GM19351 (cell line): ENCODE data around the gene IRF9.
"Not testable (repeated sequence)": the region's sequence is repeated elsewhere in the genome, so short reads cannot be mapped to it uniquely, and the experiment has no call there.

Experiments
- ATAC-seq: cut with Tn5 transposase; IDR thresholded peaks from one replicate; pipeline ENCODE4 v1.9.1; 2021; ENCODE audit warnings: mild to moderate bottlenecking, moderate library complexity; ENCODE audit not compliant: unreplicated experiment

IRF9 gene

GRCh38 chr14:24188251-24189058 lies 27.4 kb downstream of the IRF9 start, which contains the start of gene IPO4:
IPO4 (minus strand) TSS chr14:24188816; CDS start chr14:24188787, 29 bp downstream.
- peak; percentile 95 for ATAC-seq

GRCh38 chr14:24189059-24189375 lies 28.0 kb downstream of the IRF9 start:
- no peak for ATAC-seq

GRCh38 chr14:24189460-24189859 lies 28.4 kb downstream of the IRF9 start:
- no peak for ATAC-seq

- ATAC-seq = no peak
Measured at GRCh38 chr14:24190416-24190815, 29.4 kb downstream of the IRF9 start.

GRCh38 chr14:24192933-24193332 lies 31.9 kb downstream of the IRF9 start:
- ATAC-seq = no peak

GRCh38 chr14:24194186-24194872 lies 33.3 kb downstream of the IRF9 start:
- no peak for ATAC-seq

- ATAC-seq = no peak
Measured at GRCh38 chr14:24194873-24195185, 33.8 kb downstream of the IRF9 start.

GRCh38 chr14:24195186-24196070 lies 34.4 kb downstream of the IRF9 start, which contains the start of gene TM9SF1:
TM9SF1 (minus strand) TSS chr14:24195441; CDS start chr14:24195019, 422 bp downstream.
- ATAC-seq = peak; percentile 84

- peak; percentile 16 for ATAC-seq
Measured at GRCh38 chr14:24196071-24197055, 35.3 kb downstream of the IRF9 start.

- no peak for ATAC-seq
Measured at GRCh38 chr14:24197056-24197450, 36.0 kb downstream of the IRF9 start.

GRCh38 chr14:24198814-24199524 lies 37.9 kb downstream of the IRF9 start:
- ATAC-seq = no peak

GRCh38 chr14:24202538-24202937 lies 41.5 kb downstream of the IRF9 start:
- not testable (repeated sequence) for ATAC-seq

- ATAC-seq = not testable (repeated sequence)
Measured at GRCh38 chr14:24203249-24203886, 42.3 kb downstream of the IRF9 start.

GRCh38 chr14:24204163-24205146 lies 43.4 kb downstream of the IRF9 start:
- no peak for ATAC-seq

GRCh38 chr14:24206260-24207103 lies 45.4 kb downstream of the IRF9 start:
- ATAC-seq = no peak

- no peak for ATAC-seq
Measured at GRCh38 chr14:24207104-24207551, 46.1 kb downstream of the IRF9 start.

- ATAC-seq = no peak
Measured at GRCh38 chr14:24207625-24208024, 46.6 kb downstream of the IRF9 start.
